NCI-H748 (cell line): ENCODE data around the gene TMPRSS13.
"Not testable (repeated sequence)": the region's sequence is repeated elsewhere in the genome, so short reads cannot be mapped to it uniquely, and the experiment has no call there.

Source experiments
- DNase-seq: peaks from one replicate; lab custom pipeline; 2025; ENCODE audit not compliant: unreplicated experiment; lab: John Stamatoyannopoulos, UW

TMPRSS13 gene

DNA sequence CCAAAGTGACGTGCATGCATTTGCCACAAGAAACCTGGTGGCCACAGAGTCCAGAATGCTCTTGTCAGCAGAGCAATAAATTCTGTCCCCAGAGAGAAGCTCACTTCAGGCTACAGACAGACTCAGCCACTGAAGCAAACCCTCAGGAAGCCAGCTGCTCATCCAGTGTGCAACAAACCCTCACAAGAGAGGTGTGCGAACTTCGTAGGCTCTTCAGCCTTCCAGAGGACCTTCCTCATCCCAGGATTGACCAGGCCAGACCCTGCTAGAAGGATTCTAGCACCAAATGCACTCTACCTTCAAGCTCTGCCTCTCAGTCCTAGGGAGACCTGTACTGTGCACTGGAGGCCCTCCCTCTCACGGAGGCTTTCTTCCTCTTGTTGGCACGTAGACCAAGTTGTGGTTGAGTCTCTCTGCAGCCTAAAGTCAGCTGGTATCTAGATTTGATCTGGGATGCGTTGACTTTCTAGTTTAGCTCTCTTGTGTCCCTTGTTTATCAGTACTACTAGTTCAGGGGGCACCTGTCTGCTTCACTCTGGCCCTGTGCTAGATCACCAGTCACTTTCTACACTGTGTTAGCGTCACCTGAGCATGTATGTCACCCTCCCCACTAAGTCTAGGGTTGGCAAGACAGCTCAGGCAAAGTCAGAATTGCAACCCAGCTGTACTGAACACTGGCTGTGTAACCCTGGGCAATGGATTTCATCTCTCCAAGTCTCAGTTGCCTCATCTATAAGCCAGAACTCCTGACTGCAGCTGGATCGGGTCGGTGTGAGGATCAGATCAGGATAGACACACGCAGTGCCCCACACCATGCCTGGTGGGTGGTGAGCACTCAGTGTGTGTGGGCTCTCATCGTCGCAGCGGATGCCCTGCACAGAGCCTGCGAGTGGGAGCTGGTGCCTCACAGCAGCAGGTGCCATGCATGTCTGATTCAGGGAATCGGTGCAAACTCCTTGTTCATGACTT lies 22.1 kb upstream of the TMPRSS13 start:
- DNase-seq = no peak

DNA sequence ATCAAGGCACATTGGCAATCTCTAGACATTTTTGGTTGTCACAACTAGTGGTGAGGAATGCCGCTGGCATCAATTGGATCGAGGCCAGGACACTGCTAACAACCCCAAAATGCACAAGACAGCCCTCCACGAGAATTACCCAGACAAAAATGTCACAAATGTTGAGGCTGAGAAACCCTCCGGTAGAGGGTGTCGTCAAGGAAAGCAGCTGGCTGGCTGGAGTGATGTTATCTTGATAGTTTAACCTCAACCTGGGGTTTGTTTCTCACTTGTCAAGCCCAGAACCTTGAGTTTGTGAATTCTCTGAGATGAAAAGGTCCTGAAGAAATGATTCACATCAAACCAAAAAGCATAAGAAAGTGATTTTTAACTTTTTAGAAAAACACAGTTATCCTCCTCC lies 21.1 kb upstream of the TMPRSS13 start:
- DNase-seq = no peak

DNA sequence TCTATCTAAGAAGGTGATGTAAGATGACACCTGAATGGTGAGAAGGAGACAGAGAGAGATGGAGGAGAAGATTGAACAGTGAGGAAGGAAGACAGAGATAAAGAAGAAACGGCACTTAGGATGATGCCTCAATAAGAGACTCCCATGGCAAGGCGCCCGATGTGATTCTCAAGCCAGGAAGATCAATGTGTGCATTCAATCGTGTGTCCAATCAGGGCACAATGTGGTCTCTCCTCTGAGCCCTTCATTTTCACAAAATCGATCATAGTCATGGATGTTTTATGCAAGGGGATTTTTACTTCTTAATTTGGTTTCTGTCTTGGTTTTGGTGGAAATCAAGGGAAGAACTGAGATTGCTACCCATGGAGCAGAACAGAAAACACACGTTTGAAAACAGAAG lies 19.9 kb upstream of the TMPRSS13 start:
- DNase-seq = no peak

GRCh38 chr11:117948466-117948865 lies 19.3 kb upstream of the TMPRSS13 start:
- not testable (repeated sequence) for DNase-seq

- not testable (repeated sequence) for DNase-seq
Measured at GRCh38 chr11:117947751-117948150, 18.5 kb upstream of the TMPRSS13 start.

GRCh38 chr11:117946842-117947526 lies 17.8 kb upstream of the TMPRSS13 start:
- DNase-seq = peak; percentile 72

- no peak for DNase-seq
Measured at GRCh38 chr11:117946156-117946841, 17.1 kb upstream of the TMPRSS13 start.

- DNase-seq = no peak
Measured at GRCh38 chr11:117945047-117945810, 16.0 kb upstream of the TMPRSS13 start.

- no peak for DNase-seq
Measured at GRCh38 chr11:117944554-117944953, 15.4 kb upstream of the TMPRSS13 start.

DNA sequence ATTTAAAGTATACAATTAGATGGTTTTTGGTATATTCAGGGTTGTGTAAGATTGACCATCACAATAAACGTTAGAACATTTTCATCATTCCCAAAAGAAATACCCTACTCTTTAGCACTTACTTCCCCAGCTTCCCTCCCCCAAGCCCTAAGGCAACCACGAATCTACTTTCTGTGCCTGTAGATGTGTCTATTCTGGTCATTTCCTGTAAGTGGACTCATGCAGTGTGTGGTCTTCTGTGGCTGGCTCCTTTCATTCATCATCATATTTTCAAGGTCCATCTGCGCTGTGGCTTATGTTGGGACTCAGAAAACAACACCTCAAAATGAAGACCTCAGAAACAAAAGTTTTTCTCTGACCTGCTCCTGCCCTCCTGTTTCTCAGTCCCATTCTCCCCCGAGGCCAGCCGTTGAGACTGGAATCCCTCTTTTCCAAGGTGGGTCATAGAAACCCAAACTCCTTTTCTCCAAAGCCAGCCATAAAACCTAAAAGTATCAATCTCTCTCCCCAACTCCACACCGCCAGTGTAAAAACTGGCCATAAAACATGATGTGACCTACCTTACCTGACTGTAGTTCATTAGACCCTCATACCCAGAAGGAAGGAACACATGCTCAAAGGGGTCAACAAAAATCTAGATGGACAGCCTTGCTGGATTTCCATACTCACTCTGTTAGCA lies 12.9 kb upstream of the TMPRSS13 start:
- DNase-seq = no peak

DNA sequence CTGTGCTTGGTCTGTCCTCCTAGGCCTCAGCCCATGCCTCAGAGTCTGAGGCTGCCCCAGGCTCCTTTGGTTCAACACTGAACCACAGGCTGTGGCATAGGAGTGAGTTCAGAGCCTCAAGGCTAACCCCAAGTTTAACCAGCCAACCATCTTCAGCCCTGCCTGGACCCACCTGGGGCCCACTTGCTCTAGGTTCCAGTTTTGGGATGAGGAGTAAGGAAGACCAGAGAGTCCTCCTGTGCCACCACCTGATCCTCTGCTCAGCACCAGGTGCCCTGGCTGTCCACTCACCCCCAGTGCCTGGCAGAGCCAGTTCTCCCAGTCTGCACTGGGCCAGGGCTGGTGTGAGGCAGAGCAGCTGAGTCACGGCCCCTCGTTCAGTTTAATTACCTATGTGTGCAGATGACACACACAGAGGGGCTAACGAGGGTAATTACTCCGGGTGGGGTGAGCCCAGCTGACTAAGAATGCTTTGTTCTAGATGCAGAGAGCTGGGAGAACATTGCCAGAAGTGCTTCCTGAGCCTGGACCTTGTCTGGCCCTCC lies 12.0 kb upstream of the TMPRSS13 start:
- DNase-seq = peak; percentile 38

DNA sequence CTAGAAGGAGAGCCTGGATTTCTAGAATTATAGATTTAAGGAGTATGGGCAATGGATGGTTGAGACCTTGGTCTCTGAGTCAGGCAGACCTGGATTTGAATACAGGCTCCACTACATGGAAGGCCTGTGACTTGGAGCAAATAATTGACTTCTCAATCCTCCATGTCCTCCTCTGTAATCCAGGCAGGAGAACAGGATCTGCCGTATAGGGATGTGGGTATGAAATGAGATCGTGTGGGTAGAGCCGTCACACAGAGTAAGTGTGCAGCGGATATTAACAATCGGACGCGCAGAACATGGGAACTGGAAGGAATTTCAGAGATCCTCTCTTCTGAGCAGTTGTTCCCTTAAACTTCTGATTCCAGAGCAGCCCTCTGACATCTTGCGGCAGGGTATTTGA lies 11.5 kb upstream of the TMPRSS13 start:
- no peak for DNase-seq

- peak; percentile 36 for DNase-seq
Measured at GRCh38 chr11:117936973-117937372, 7.8 kb upstream of the TMPRSS13 start.

DNA sequence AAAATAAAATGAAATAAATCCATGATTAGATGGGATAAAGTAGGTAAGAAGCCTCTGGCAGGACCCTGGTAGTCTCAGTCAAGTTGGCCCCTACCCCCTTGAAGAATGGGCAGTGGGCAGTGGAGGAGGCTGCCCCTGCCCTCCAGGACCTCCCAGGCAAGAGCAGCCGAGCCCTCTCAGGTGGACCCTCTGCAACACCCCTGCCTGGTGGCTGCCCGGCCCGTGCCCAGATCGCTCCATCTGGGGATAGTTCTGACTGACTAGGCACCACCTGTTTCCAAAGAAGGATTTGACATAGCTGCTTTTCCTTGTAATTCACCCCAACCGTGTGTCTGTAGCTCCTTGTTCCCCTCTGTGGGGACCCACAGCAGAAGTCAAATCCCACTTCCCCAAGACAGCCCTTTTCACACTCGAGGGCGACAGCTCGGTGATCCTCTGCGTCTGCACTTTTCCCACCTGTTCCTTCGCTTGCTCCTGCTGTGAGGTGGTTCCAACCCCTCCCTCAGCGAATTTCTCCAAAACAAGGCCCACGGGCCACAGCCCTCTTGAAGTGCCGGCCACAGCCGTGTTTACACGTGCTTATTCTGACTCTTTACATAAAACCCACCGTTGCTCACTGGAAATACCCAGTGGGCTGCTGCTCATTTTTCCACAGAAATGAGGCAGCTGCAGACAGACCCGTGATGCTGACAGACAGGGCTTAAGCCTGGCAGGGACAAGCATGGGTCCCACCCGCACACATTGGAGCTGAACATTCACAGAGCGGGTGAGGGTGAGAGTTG lies 5.5 kb upstream of the TMPRSS13 start:
- DNase-seq = no peak

DNA sequence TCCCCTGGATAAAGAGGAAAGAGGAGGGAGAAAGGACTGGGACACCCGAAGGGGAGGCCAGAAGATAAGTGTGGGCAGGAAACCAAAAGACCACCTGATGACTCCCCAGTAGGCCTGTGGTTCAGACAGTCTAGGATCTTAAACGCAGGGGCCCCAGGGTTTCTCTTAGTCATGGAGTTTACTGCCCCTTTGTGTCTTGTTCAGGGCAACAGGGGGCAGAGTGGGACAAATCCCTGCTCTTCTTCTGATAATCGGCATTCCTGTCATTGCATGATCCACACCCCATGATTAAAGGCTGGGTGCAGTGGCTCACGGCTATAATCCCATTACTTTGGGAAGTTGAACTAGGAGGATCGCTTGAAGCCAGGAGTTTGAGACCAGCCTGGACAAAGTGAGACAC lies 4.7 kb upstream of the TMPRSS13 start:
- no peak for DNase-seq

DNA sequence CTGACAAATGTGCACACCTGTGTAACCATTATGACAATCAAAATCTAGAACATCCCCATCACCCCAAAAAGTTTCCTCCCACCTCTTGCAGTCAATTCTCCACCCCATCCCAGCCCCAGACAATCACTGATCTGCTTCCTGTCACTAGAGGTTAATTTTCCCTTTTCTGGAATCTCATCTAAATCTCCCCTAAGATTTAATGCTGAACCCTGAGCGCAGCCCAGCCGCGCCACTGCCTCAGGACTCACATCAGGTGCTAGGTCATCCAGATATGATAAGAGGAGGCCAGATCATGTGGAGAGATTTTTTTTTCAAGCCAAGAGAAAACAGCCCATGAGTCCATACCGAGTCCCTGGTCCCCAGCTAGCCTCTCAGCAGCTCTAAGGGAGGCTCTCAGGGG lies 4.3 kb upstream of the TMPRSS13 start:
- DNase-seq = no peak

DNA sequence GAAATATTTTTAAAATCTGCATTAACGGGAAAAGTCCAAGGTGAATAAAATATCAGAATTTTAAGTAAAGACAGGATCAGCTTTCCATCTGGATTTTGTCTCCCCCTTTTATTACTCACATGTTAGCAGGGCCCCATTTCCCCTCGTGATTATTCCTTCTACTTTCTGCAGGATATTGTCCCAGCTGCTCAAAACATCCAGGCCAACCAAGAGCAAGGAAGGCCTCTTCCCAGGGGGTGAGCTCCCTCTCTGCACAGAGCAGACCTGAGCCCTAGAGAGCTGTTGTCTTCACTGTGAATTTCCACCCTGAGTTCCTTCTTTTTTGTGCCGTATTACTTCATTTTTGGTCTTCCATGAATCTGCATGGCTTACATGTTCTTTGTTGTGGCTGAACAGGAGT lies 3.7 kb upstream of the TMPRSS13 start:
- no peak for DNase-seq

GRCh38 chr11:117932426-117932825 lies 3.2 kb upstream of the TMPRSS13 start:
- no peak for DNase-seq

GRCh38 chr11:117931971-117932370 lies 2.8 kb upstream of the TMPRSS13 start:
- peak; percentile 6 for DNase-seq
